Psoas muscle (tissue), 8 donors: Measurements from ENCODE around the gene TRIM54. TPM values are rescaled to one million over a fixed set of nuclear protein-coding genes. Genes with fewer than 3 reads are reported as not detected.
"Not testable (repeated sequence)": the region's sequence is repeated elsewhere in the genome, so short reads cannot be mapped to it uniquely, and the experiment has no call there.

Experiments used
- ATAC-seq, 4 donors: fragments of 200-7000 bp; cut with Tn5 transposase; one replicate each; pipeline ENCODE4 v1.9.1; 2020; ENCODE audit warnings: moderate library complexity in 3 of 4, mild to moderate bottlenecking in 2 of 4
- DNase-seq, 2 donors: peaks; one replicate each; pipeline ENCODE4 v3.0.0-alpha.2; 2020
- H3K27ac ChIP-seq: fragments of 200-600 bp; one replicate; pipeline ENCODE4 v1.8.0; 2022
- H3K27me3 ChIP-seq, 3 donors: fragments of 200-600 bp in 1 of 3; one replicate each; pipeline versions ENCODE4 v1.6.1 to v1.8.0; 2013 to 2022; ENCODE audit warnings: low read length in 2 of 3, mild to moderate bottlenecking in 2 of 3, moderate library complexity in 1 of 3; ENCODE audit not compliant: insufficient read depth in 3 of 3
- H3K36me3 ChIP-seq, 2 donors: fragments of 200-600 bp in 1 of 2; one replicate each; pipeline versions ENCODE4 v1.6.1 to v1.8.0; 2013 to 2022; ENCODE audit warnings: low read depth in 1 of 2, mild to moderate bottlenecking in 1 of 2, moderate library complexity in 1 of 2; ENCODE audit not compliant: insufficient read depth in 1 of 2
- H3K4me1 ChIP-seq: fragments of 200-600 bp; one replicate; pipeline ENCODE4 v1.8.0; 2022
- H3K4me3 ChIP-seq: fragments of 200-600 bp; one replicate; pipeline ENCODE4 v1.8.0; 2022; ENCODE audit warnings: mild to moderate bottlenecking
- H3K9me3 ChIP-seq: fragments of 200-600 bp; one replicate; pipeline ENCODE4 v1.8.0; 2022
- WGBS, 3 donors: extraction: QIAGEN DNeasy Blood & Tissue Kit; methylation state at CpG; one replicate each; pipeline versions ENCODE4 v1.1.6 to v1.1.7; 2013; 5-methylcytosine and 5-hydroxymethylcytosine counted together
- intact Hi-C, 2 donors: fragments of 100-400 bp; cut with DNase I; formaldehyde crosslinking; loops; one replicate each; pipeline versions ENCODE4 v1.11.0 to v1.14.2; 2022
- polyA plus RNA-seq, 3 donors: library from polyadenylated mRNA; stranded (reverse); fragments of 200-250 nt; gene quantifications; one replicate each; pipeline ENCODE4 v1.2.3, GENCODE V29; 2013
- total RNA-seq, 4 donors: library from RNA; stranded (reverse); fragmentation: NEBNext Ultra II Directional in 2 of 4; extraction: Animal tissue kit (Norgen Biotek cat#: 25700) in 2 of 4; gene quantifications; one replicate each; pipeline versions ENCODE4 v1.2.1 to v1.2.4, GENCODE V29; 2021 to 2023
- TF ChIP-seq, protein P1 (sequence below): fragments of 200-600 bp; IDR thresholded peaks from one replicate; pipeline ENCODE4 v1.8.0; 2022; ENCODE audit warnings: antibody characterized with exemption
- donor health status: healthy with polysubstance abuse.
- donor health status: DM: no; HTN: no; CAD: no; lungs with moderate emphysema.
- donor health status: Bipolar disorder and iron deficiency.
- donor health status: healthy.
- donor health status: DM: yes; HTN: yes; CAD: no.
- donor health status: DM: no; HTN: no; CAD: no.
- donor health status: DM: no; HTN: no; CAD: no.
- donor health status: DM: yes; HTN: yes; CAD: no.

The TRIM54 gene
- total and polyA plus RNA-seq, 7 donors: 136 to 784 (median 387) TPM

GRCh38 chr2:27264253-27264752 lies 17.9 kb upstream of the TRIM54 start:
- intact Hi-C loops: no loop called here
- ATAC-seq: peak; percentile 42 to 55 (median 48)
- Histone ChIP-seq H3K9me3 (no peaks in the 10 kb centered on the region), H3K36me3 (no peaks in the 10 kb centered on the region), H3K27ac (no peak overlapping the region), H3K27me3 (peaks cover 0 to 83% (median 36%) of the 10 kb centered on the region in 3 donors), H3K4me1 (peaks cover 28% of the 10 kb centered on the region), H3K4me3 (peak overlapping the region; percentile 71)
- DNase-seq: no peak
- TF ChIP-seq, protein P1, sequence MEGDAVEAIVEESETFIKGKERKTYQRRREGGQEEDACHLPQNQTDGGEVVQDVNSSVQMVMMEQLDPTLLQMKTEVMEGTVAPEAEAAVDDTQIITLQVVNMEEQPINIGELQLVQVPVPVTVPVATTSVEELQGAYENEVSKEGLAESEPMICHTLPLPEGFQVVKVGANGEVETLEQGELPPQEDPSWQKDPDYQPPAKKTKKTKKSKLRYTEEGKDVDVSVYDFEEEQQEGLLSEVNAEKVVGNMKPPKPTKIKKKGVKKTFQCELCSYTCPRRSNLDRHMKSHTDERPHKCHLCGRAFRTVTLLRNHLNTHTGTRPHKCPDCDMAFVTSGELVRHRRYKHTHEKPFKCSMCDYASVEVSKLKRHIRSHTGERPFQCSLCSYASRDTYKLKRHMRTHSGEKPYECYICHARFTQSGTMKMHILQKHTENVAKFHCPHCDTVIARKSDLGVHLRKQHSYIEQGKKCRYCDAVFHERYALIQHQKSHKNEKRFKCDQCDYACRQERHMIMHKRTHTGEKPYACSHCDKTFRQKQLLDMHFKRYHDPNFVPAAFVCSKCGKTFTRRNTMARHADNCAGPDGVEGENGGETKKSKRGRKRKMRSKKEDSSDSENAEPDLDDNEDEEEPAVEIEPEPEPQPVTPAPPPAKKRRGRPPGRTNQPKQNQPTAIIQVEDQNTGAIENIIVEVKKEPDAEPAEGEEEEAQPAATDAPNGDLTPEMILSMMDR: no peak
- 0 to 2% (median 1%) methylated on average over 34 to 38 of the region's 38 CpGs for WGBS, 3 donors

DNA sequence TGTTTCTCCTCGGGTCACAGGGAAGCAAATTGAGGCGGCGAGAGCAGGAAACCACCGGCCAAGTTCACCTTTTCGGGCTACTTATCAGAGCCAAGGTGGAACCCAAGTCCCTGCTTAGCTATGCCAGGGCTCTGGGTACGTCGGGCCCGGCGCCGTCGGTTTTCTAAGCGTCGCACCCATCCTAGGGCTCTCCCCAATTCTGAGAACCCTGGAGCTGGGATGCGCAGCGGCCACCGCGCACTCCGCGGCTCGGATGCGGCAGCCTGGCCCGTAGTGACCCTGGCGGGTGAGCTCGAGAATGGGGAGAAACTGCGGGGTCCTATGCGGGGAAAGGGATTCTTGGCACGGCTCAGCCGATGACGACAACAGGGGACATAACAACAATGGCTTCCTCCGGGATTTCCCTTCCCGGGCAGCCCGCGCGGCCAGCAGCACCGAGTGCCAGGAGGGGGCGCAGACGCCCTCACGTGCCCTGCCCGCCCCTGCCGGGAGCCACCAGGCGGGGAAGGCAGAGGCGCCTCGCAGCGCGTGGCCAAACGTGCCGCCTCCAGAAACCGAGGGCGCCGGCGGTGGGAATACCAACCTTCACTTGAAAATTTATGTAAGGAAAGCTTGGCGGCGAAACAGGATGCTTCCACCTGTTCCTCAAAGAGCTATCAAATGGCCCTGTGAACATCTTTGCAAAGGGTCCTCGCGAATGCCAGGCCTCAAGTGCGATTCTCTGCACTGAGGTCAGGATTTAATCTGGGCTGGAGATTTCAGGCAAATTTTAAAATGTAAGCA lies 17.3 kb upstream of the TRIM54 start:
- 2 to 3% (median 2%) methylated on average over 47 to 56 of the region's 56 CpGs for WGBS, 3 donors
- peak overlapping the region; percentile 71 for H3K4me3 ChIP-seq
- ATAC-seq: peak; percentile 55 to 81 (median 72)
- intact Hi-C loops: no loop called here
- DNase-seq: peak; percentile 64 to 81
- H3K27ac ChIP-seq: no peak overlapping the region
- no peaks in the 10 kb centered on the region for H3K36me3 ChIP-seq
- peaks cover 0 to 78% (median 35%) of the 10 kb centered on the region in 3 donors for H3K27me3 ChIP-seq
- TF ChIP-seq, protein P1: peak; percentile 36
- peaks cover 28% of the 10 kb centered on the region for H3K4me1 ChIP-seq
- no peaks in the 10 kb centered on the region for H3K9me3 ChIP-seq

DNA sequence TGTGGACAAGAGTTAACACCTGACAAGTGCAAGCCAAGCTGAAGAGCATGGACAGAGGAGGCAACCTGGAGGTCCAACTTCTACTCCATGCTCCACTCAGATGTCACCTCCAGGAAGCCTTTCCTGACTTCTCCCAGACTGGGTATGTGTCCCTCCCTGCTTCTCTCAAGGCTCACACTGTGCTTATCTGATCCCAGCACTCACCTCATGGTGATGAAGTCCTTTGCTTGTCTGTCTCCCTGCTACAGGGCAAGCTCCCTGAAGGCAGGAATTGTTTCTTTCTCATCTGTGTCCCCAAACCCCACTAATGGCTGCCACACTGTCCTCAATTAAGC lies 16.7 kb upstream of the TRIM54 start:
- Histone ChIP-seq H3K9me3 (no peaks in the 10 kb centered on the region), H3K27me3 (peaks cover 0 to 72% (median 34%) of the 10 kb centered on the region in 3 donors), H3K4me1 (peaks cover 28% of the 10 kb centered on the region), H3K27ac (no peak overlapping the region), H3K4me3 (peak overlapping the region; percentile 71), H3K36me3 (no peaks in the 10 kb centered on the region)
- TF ChIP-seq, protein P1: no peak
- intact Hi-C loops: no loop called here
- peak in 1 of 4 donors; percentile 6 for ATAC-seq
- DNase-seq: no peak

DNA sequence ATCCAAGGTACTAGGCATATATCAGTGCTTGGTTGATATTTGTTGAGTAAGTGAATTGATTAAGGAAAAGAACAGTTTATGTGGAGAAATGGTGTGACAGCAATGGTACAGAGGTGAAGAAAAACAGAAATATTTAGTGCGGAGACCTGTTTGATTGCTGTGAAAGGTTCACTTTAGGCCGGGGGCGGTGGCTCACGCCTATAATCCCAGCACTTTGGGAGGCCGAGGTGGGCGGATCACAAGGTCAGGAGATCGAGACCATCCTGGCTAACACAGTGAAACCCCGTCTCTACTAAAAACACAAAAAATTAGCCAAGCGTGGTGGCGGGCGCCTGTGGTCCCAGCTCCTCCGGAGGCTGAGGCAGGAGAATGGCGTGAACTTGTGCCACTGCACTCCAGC lies 13.9 kb upstream of the TRIM54 start:
- H3K4me3 ChIP-seq, ATAC-seq, intact Hi-C loops, H3K27ac ChIP-seq, DNase-seq, H3K9me3 ChIP-seq, H3K36me3 ChIP-seq: not testable (repeated sequence)
- peaks cover 0 to 47% (median 14%) of the 10 kb centered on the region in 3 donors for H3K27me3 ChIP-seq
- H3K4me1 ChIP-seq: peaks cover 22% of the 10 kb centered on the region
- 89 to 92% (median 92%) methylated on average over 13 of the region's 13 CpGs for WGBS, 3 donors

GRCh38 chr2:27270131-27270530 lies 12.1 kb upstream of the TRIM54 start:
- DNase-seq: no peak
- ATAC-seq: no peak
- Histone ChIP-seq H3K36me3 (no peaks in the 10 kb centered on the region), H3K27ac (no peak overlapping the region), H3K9me3 (no peaks in the 10 kb centered on the region), H3K4me1 (peaks cover 3% of the 10 kb centered on the region), H3K4me3 (no peak overlapping the region), H3K27me3 (peaks cover 0 to 29% (median 3%) of the 10 kb centered on the region in 3 donors)
- 75 to 84% (median 82%) methylated on average over 3 of the region's 3 CpGs for WGBS, 3 donors
- TF ChIP-seq, protein P1: no peak
- intact Hi-C loops: no loop called here
